Activated CD4-positive, alpha-beta T cell treated with anti-CD3 and anti-CD28 coated beads, Interleukin-10, Interleukin-2, amounts not matched to agents 100 ng/mL and 50 ng/mL, durations not matched to agents 16 hours and 8 hours (primary cell): ENCODE measurements around the gene CRMP1.
"Not testable (repeated sequence)": the region's sequence is repeated elsewhere in the genome, so short reads cannot be mapped to it uniquely, and the experiment has no call there.

Experiments used
- DNase-seq: peaks from one replicate; pipeline ENCODE4 v3.0.0-alpha.2; 2020

Gene CRMP1

GRCh38 chr4:5816851-5817375, 76.0 kb downstream of the CRMP1 start:
- no peak for DNase-seq

- DNase-seq = no peak
These were observed 76.8 kb downstream of the CRMP1 start for GRCh38 chr4:5816101-5816500.

GRCh38 chr4:5815641-5816040, 77.2 kb downstream of the CRMP1 start:
- no peak for DNase-seq

GRCh38 chr4:5814421-5814820, 78.5 kb downstream of the CRMP1 start:
- DNase-seq = no peak

- DNase-seq = no peak
These were observed 79.0 kb downstream of the CRMP1 start for GRCh38 chr4:5813882-5814255.

DNA sequence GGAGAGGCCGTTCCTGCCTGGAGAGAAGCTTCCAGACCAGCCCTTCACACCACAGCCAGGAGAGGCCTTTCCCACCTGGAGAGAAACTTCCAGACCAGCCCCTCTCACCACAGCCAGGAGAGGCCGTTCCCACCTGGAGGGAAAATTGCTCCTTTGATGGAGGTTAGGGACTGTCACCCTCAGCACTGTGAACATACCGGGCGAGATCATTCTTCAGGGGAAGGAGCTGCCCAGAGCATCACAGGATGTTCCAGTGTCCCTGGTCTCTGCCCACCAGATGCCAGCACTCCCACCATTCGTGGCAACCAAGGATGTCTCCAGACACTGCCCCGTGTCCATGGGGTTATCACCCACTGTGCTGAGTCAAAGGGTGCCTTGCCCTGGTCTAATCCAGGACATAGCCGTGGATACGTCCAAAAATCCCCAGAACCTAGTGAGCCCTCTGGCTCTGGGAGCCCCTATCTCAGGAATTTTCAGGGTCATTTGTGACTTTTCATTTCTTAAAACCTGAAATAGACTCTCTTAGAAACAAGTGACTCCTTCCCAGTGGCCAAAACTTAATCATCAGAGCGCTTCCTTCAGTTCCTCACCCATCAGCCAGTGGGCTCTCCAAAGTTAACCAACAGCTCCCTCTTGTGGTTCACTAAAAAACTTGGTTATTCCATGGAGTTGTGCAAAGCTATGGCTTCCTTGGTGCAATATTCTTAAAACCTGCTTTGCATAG, 80.2 kb downstream of the CRMP1 start:
- peak; percentile 69 for DNase-seq

GRCh38 chr4:5812057-5812456, 80.8 kb downstream of the CRMP1 start:
- DNase-seq = not testable (repeated sequence)

- DNase-seq = no peak
These were observed 82.0 kb downstream of the CRMP1 start for GRCh38 chr4:5810770-5811430.

DNA sequence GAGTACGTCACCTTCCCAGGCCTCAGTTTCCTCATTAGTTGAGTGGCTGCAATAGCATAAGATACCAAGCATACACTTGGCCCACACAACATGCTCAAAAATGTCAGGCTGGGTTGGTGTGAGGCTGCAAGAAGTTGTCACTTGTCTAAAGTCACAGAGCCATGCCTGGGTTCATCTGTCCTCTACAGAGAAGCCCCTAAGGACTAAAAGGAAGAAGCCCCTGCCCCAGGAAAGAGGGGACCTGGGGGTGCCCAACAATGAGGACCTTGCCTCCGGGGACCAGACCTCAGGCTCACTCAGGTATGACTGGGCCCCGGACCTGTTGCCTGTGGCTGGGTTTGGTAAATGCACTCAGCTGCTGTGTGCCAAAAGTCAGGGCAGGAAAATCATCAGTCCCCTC, 82.7 kb downstream of the CRMP1 start:
- DNase-seq = no peak

GRCh38 chr4:5809216-5809776, 83.6 kb downstream of the CRMP1 start:
- DNase-seq = no peak

- no peak for DNase-seq
These were observed 84.7 kb downstream of the CRMP1 start for GRCh38 chr4:5808081-5808741.

DNA sequence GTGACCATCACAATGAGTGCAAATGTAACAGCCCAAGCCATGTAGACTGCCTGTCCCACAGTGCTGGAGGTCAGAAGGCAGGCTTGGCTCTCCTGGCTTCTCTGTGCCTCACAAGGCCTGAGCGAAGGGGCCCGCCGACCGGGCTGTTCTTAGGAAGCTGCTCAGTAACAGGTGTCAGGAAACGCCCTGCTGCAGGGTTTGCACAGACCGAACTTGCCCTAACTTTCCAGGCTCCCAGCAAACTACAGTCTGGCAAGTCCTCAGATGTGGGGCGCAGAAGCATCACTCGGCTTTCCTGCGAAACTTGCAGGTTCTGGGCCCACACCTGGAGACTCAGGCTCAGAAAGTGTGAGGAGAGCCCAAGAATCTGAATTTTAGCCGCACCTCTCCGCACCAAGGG, 87.6 kb downstream of the CRMP1 start:
- no peak for DNase-seq

- DNase-seq = no peak
These were observed 88.2 kb downstream of the CRMP1 start for GRCh38 chr4:5804656-5805055.

GRCh38 chr4:5802565-5802964, 90.3 kb downstream of the CRMP1 start:
- no peak for DNase-seq

DNA sequence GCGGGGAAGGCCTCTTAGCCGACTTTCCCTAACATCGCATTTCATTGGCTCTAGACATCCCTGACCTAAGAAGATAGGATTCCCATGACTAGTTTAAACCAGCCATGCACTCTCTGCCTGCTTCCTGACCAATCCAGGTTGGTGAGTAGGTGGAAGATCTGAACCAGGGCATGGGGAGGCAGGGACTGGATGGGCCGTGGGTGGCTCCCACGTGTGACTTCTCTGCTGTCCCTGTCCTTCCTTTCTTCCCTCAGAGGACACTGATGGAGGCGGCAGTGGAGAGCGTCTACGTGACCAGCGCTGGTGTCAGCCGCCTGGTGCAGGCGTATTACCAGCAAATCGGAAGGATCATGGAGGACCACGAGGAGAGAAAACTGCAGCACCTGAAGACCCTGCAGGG, 91.2 kb downstream of the CRMP1 start:
- DNase-seq = no peak

- DNase-seq = no peak
These were observed 92.4 kb downstream of the CRMP1 start for GRCh38 chr4:5800496-5800895.

GRCh38 chr4:5799406-5799805, 93.5 kb downstream of the CRMP1 start:
- DNase-seq = no peak

- no peak for DNase-seq
These were observed 93.9 kb downstream of the CRMP1 start for GRCh38 chr4:5798946-5799345.

DNA sequence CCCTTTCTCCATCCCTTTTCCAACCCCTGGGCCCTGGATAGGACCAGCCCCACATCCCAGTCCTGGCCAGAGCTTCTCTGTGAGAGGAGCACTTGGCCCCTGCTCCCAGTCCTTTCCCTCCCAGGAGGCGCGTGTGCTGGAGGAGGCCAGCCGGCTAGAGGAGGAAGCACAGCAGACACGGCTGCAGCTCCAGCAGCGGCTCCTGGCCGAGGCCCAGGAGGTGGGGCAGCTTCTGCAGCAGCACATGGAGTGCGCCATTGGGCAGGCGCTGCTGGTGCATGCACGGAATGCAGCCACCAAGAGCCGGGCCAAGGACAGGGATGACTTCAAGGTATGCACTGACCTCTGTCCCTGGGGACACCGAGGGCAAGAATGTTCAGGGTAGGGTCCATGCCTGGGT, 94.4 kb downstream of the CRMP1 start:
- no peak for DNase-seq

- DNase-seq = no peak
These were observed 95.0 kb downstream of the CRMP1 start for GRCh38 chr4:5797866-5798265.

- DNase-seq = no peak
These were observed 95.9 kb downstream of the CRMP1 start for GRCh38 chr4:5796976-5797375.

DNA sequence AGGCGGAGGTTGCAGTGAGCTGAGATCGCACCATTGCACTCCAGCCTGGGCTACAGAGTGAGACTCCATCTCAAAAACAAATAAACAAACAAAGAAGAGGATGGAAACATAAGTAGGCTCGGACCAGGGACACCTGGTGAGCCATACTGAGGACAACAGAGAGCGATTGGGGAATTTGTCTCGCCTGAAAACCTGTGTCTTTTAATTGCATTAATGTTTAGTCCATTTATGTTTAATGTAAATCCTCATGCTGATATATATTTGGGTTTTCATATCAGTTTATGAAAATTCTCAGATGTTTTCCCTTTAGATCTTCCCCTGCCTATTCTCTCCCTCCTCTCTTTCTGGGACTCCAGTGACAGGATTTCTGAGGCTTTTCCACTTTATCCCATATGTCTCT, 97.3 kb downstream of the CRMP1 start:
- DNase-seq = no peak

GRCh38 chr4:5793514-5793913, 99.4 kb downstream of the CRMP1 start:
- no peak for DNase-seq

- DNase-seq = no peak
These were observed 101.2 kb downstream of the CRMP1 start for GRCh38 chr4:5791654-5792053.
